ENCODE results near the gene GLT6D1. TPM values are rescaled to one million over a fixed set of nuclear protein-coding genes. Genes with fewer than 3 reads are reported as not detected.

The GLT6D1 gene
- total RNA-seq, 1 experiment from 2014 or later = not detected

DNA sequence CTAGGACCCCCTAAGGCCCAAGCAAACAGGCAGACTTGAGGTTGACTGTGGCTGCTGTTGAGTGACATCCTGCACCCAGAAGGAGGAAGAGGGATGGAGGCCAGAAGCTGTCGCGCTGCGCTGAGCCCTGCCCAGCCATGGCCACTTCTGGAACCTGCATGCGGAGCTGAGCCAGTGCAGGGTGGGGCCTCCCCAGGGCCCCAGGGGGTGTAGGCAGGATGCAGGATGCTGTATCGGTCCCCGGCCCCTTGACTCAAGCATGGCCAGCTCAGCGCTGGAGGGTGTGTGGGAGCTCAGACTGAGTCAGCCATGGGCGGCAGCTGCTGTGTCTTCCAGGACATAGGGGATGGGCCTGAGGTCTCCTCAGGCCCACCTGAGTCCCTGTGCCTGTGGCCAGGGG, 26.9 kb downstream of the GLT6D1 start:
- ChIA-PET CTCF (no interaction called here), POLR2A (ENCODE audit: unreplicated experiment) (no interaction called here)
- no peak for TF ChIP-seq EZH2 (IDR thresholded peaks at IDR 0.05; ENCODE audit: low read depth)
- TF ChIP-seq, protein P1, sequence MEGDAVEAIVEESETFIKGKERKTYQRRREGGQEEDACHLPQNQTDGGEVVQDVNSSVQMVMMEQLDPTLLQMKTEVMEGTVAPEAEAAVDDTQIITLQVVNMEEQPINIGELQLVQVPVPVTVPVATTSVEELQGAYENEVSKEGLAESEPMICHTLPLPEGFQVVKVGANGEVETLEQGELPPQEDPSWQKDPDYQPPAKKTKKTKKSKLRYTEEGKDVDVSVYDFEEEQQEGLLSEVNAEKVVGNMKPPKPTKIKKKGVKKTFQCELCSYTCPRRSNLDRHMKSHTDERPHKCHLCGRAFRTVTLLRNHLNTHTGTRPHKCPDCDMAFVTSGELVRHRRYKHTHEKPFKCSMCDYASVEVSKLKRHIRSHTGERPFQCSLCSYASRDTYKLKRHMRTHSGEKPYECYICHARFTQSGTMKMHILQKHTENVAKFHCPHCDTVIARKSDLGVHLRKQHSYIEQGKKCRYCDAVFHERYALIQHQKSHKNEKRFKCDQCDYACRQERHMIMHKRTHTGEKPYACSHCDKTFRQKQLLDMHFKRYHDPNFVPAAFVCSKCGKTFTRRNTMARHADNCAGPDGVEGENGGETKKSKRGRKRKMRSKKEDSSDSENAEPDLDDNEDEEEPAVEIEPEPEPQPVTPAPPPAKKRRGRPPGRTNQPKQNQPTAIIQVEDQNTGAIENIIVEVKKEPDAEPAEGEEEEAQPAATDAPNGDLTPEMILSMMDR (conservative IDR thresholded peaks at IDR 0.05) = no peak
- Histone ChIP-seq H2AFZ (no peak overlapping the region), H3F3A (ENCODE audit: insufficient read depth, low read depth) (no peaks in the 10 kb centered on the region), H3K4me1 (replicated peaks; ENCODE audit: insufficient read depth) (no peaks in the 10 kb centered on the region), H3K4me2 (no peak overlapping the region), H3K9me2 (ENCODE audit: insufficient read depth) (no peaks in the 10 kb centered on the region), H3K9me3 (ENCODE audit: insufficient read depth, low read depth) (no peaks in the 10 kb centered on the region), H3K79me2 (ENCODE audit: low read depth) (no peaks in the 10 kb centered on the region), H3K36me3 (ENCODE audit: low read depth) (no peaks in the 10 kb centered on the region), H3K4me3 (no peak overlapping the region), H4K20me1 (ENCODE audit: insufficient read depth) (no peaks in the 10 kb centered on the region), H3K27me3 (ENCODE audit: insufficient read depth, low read depth) (peaks cover 70% of the 10 kb centered on the region), H3K27ac (no peak overlapping the region)
- BruUV-seq (replicated peaks) = no TSS peak
- no peak for DNase-seq
- intact Hi-C loops (cut with micrococcal nuclease; ENCODE audit: unreplicated experiment) = no loop called here

DNA sequence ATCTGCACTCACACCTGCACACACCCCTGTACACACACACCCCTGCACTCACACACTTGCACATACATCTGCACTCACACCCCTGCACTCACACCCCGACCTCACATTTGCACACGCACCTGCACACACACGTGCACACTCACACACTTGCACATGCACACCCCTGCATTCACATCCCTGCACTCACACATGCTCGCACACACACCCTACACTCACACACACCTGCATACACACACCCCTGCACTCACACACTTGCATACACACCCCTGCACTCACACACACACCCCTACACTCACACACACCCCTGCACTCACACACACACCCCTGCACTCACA, 27.5 kb downstream of the GLT6D1 start:
- Histone ChIP-seq H3K9me3 (ENCODE audit: insufficient read depth, low read depth) (no peaks in the 10 kb centered on the region), H3K4me2 (no peak overlapping the region), H4K20me1 (ENCODE audit: insufficient read depth) (no peaks in the 10 kb centered on the region), H2AFZ (no peak overlapping the region), H3F3A (ENCODE audit: insufficient read depth, low read depth) (no peaks in the 10 kb centered on the region), H3K4me1 (replicated peaks; ENCODE audit: insufficient read depth) (no peaks in the 10 kb centered on the region), H3K36me3 (ENCODE audit: low read depth) (no peaks in the 10 kb centered on the region), H3K79me2 (ENCODE audit: low read depth) (no peaks in the 10 kb centered on the region), H3K27ac (no peak overlapping the region), H3K9me2 (ENCODE audit: insufficient read depth) (no peaks in the 10 kb centered on the region), H3K27me3 (ENCODE audit: insufficient read depth, low read depth) (peaks cover 68% of the 10 kb centered on the region), H3K4me3 (no peak overlapping the region)
- BruUV-seq (replicated peaks) = no TSS peak
- intact Hi-C loops (cut with micrococcal nuclease; ENCODE audit: unreplicated experiment) = no loop called here
- DNase-seq = no peak
- TF ChIP-seq EZH2 (IDR thresholded peaks at IDR 0.05; ENCODE audit: low read depth) = no peak
- TF ChIP-seq, protein P1 (conservative IDR thresholded peaks at IDR 0.05) = no peak
- ChIA-PET POLR2A (ENCODE audit: unreplicated experiment) (no interaction called here), CTCF (no interaction called here)

DNA sequence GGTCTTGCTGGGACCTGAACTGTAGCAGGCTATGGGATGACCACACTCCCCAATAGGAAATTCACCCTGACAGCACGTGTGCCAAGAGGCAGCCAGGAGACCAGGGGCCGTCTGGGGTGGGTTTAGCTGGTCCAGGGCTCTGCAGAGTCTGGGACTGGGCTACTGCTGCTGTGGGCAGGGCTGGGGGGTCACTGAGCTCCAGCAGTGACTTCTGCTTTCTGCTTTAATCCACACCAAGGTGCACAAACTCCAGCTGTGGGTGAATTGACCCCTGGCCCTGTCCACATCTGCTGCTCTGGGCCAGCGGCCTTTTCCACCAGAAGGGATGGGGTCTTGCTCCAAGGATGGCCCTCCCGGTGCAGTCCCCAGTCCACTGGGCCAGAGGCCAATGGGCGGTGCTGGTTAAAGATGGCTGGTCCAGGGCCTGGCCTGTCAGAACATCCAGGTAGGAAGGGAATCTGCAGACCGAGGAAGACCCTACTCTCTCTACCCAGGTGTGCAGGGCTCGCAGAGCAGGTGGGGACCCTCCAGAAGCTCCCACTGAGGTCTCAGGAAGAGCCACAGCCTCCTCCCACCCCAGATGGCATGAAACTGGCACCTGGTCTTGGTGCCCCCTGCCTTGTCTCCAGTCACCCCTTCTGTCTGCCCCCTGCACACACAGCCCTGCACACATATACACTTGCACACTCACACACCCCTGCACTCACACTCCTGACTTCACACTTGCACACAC, 28.0 kb downstream of the GLT6D1 start:
- no peak overlapping the region for H2AFZ ChIP-seq
- TF ChIP-seq, protein P1 (conservative IDR thresholded peaks at IDR 0.05) = no peak
- no peak for TF ChIP-seq EZH2 (IDR thresholded peaks at IDR 0.05; ENCODE audit: low read depth)
- no peaks in the 10 kb centered on the region for H3F3A ChIP-seq (ENCODE audit: insufficient read depth, low read depth)
- no peaks in the 10 kb centered on the region for H4K20me1 ChIP-seq (ENCODE audit: insufficient read depth)
- no peaks in the 10 kb centered on the region for H3K9me3 ChIP-seq (ENCODE audit: insufficient read depth, low read depth)
- peaks cover 62% of the 10 kb centered on the region for H3K27me3 ChIP-seq (ENCODE audit: insufficient read depth, low read depth)
- H3K9me2 ChIP-seq (ENCODE audit: insufficient read depth) = no peaks in the 10 kb centered on the region
- DNase-seq = no peak
- no peak overlapping the region for H3K4me2 ChIP-seq
- no peaks in the 10 kb centered on the region for H3K4me1 ChIP-seq (replicated peaks; ENCODE audit: insufficient read depth)
- H3K36me3 ChIP-seq (ENCODE audit: low read depth) = no peaks in the 10 kb centered on the region
- no peak overlapping the region for H3K4me3 ChIP-seq
- ChIA-PET CTCF (no interaction called here), POLR2A (ENCODE audit: unreplicated experiment) (no interaction called here)
- no TSS peak for BruUV-seq (replicated peaks)
- intact Hi-C loops (cut with micrococcal nuclease; ENCODE audit: unreplicated experiment) = no loop called here
- H3K79me2 ChIP-seq (ENCODE audit: low read depth) = no peaks in the 10 kb centered on the region
- no peak overlapping the region for H3K27ac ChIP-seq

Data from PC-9 (cell line).